Epithelial cell of esophagus (primary cell): ENCODE data around the gene PPP1R7.

ENCODE experiments used
- DNase-seq: peaks from one replicate; pipeline ENCODE4 v3.0.0; 2010; ENCODE audit warnings: low read depth
- H3K4me3 ChIP-seq: 2 replicates; pipeline ENCODE4 v1.5.1; 2011; ENCODE audit warnings: mild to moderate bottlenecking, low read length, control low read depth
- CTCF ChIP-seq: IDR thresholded peaks from 2 replicates; pipeline ENCODE4 v1.5.1; 2011; ENCODE audit warnings: low read depth, mild to moderate bottlenecking, low read length, control low read depth, inconsistent platforms; ENCODE audit not compliant: insufficient read depth; ENCODE audit errors: missing control alignments

The PPP1R7 gene

GRCh38 chr2:241163601-241164118 lies 13.4 kb downstream of the PPP1R7 start:
- no peak for DNase-seq
- no peak for TF ChIP-seq CTCF
- H3K4me3 ChIP-seq: no peak overlapping the region

- TF ChIP-seq CTCF: no peak
- no peak overlapping the region for H3K4me3 ChIP-seq
- DNase-seq: no peak
These were observed 18.1 kb downstream of the PPP1R7 start for GRCh38 chr2:241168366-241168765.

- DNase-seq: no peak
- no peak for TF ChIP-seq CTCF
These were observed 23.3 kb downstream of the PPP1R7 start for GRCh38 chr2:241173557-241173956.

GRCh38 chr2:241177526-241178334 lies 27.5 kb downstream of the PPP1R7 start:
- no peak overlapping the region for H3K4me3 ChIP-seq
- no peak for TF ChIP-seq CTCF
- no peak for DNase-seq

More at GRCh38 chr2:241173557-241173956, 23.3 kb downstream of the PPP1R7 start:
- H3K4me3 ChIP-seq: no peak overlapping the region

- no peak for TF ChIP-seq CTCF
- DNase-seq: no peak
These were observed 28.7 kb downstream of the PPP1R7 start for GRCh38 chr2:241178961-241179360.

GRCh38 chr2:241179899-241180298 lies 29.6 kb downstream of the PPP1R7 start:
- H3K4me3 ChIP-seq: no peak overlapping the region
- no peak for TF ChIP-seq CTCF
- no peak for DNase-seq

More at GRCh38 chr2:241178961-241179360, 28.7 kb downstream of the PPP1R7 start:
- H3K4me3 ChIP-seq: no peak overlapping the region
